ENCODE results near the gene MAST2.

DNA sequence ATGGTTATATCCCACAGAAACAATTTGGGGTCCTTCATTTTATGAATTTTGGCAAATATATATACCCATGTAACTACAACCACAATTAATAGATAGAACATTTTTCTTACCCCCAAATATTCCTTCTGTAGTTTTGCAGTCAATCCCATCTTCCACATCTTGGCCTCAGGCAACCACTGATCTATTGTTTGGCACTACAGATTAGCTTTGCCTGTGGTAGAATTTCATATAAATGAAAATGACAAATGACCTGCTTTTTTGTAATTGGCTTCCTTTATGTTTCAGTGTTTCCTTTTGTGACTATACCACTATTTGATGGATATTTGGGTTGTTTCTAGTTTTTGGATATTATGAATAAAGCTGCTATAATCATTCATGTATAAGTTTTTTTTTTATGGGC, 91.5 kb downstream of the MAST2 start:
- TF ChIP-seq, protein P1, sequence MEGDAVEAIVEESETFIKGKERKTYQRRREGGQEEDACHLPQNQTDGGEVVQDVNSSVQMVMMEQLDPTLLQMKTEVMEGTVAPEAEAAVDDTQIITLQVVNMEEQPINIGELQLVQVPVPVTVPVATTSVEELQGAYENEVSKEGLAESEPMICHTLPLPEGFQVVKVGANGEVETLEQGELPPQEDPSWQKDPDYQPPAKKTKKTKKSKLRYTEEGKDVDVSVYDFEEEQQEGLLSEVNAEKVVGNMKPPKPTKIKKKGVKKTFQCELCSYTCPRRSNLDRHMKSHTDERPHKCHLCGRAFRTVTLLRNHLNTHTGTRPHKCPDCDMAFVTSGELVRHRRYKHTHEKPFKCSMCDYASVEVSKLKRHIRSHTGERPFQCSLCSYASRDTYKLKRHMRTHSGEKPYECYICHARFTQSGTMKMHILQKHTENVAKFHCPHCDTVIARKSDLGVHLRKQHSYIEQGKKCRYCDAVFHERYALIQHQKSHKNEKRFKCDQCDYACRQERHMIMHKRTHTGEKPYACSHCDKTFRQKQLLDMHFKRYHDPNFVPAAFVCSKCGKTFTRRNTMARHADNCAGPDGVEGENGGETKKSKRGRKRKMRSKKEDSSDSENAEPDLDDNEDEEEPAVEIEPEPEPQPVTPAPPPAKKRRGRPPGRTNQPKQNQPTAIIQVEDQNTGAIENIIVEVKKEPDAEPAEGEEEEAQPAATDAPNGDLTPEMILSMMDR (CRISPR knock-in tag; IDR thresholded peaks at IDR 0.05): no peak
- TF ChIP-seq EZH2 (conservative IDR thresholded peaks at IDR 0.05; ENCODE audit: low read depth, low read length): no peak
- no peak for TF ChIP-seq MATR3 (CRISPR knock-in tag; IDR thresholded peaks at IDR 0.05)
- TF ChIP-seq, protein P2, sequence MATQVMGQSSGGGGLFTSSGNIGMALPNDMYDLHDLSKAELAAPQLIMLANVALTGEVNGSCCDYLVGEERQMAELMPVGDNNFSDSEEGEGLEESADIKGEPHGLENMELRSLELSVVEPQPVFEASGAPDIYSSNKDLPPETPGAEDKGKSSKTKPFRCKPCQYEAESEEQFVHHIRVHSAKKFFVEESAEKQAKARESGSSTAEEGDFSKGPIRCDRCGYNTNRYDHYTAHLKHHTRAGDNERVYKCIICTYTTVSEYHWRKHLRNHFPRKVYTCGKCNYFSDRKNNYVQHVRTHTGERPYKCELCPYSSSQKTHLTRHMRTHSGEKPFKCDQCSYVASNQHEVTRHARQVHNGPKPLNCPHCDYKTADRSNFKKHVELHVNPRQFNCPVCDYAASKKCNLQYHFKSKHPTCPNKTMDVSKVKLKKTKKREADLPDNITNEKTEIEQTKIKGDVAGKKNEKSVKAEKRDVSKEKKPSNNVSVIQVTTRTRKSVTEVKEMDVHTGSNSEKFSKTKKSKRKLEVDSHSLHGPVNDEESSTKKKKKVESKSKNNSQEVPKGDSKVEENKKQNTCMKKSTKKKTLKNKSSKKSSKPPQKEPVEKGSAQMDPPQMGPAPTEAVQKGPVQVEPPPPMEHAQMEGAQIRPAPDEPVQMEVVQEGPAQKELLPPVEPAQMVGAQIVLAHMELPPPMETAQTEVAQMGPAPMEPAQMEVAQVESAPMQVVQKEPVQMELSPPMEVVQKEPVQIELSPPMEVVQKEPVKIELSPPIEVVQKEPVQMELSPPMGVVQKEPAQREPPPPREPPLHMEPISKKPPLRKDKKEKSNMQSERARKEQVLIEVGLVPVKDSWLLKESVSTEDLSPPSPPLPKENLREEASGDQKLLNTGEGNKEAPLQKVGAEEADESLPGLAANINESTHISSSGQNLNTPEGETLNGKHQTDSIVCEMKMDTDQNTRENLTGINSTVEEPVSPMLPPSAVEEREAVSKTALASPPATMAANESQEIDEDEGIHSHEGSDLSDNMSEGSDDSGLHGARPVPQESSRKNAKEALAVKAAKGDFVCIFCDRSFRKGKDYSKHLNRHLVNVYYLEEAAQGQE (IDR thresholded peaks at IDR 0.05; ENCODE audit: borderline replicate concordance in 1 of 2, low read depth in 1 of 2, low read length in 2 of 2): no peak
- no peak for TF ChIP-seq STAG1 (CRISPR knock-in tag; IDR thresholded peaks at IDR 0.05)
- TF ChIP-seq NFIC (IDR thresholded peaks at IDR 0.05; ENCODE audit: low read length): no peak
- TF ChIP-seq, protein P3, sequence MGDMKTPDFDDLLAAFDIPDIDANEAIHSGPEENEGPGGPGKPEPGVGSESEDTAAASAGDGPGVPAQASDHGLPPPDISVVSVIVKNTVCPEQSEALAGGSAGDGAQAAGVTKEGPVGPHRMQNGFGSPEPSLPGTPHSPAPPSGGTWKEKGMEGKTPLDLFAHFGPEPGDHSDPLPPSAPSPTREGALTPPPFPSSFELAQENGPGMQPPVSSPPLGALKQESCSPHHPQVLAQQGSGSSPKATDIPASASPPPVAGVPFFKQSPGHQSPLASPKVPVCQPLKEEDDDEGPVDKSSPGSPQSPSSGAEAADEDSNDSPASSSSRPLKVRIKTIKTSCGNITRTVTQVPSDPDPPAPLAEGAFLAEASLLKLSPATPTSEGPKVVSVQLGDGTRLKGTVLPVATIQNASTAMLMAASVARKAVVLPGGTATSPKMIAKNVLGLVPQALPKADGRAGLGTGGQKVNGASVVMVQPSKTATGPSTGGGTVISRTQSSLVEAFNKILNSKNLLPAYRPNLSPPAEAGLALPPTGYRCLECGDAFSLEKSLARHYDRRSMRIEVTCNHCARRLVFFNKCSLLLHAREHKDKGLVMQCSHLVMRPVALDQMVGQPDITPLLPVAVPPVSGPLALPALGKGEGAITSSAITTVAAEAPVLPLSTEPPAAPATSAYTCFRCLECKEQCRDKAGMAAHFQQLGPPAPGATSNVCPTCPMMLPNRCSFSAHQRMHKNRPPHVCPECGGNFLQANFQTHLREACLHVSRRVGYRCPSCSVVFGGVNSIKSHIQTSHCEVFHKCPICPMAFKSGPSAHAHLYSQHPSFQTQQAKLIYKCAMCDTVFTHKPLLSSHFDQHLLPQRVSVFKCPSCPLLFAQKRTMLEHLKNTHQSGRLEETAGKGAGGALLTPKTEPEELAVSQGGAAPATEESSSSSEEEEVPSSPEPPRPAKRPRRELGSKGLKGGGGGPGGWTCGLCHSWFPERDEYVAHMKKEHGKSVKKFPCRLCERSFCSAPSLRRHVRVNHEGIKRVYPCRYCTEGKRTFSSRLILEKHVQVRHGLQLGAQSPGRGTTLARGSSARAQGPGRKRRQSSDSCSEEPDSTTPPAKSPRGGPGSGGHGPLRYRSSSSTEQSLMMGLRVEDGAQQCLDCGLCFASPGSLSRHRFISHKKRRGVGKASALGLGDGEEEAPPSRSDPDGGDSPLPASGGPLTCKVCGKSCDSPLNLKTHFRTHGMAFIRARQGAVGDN (CRISPR knock-in tag; IDR thresholded peaks at IDR 0.05): no peak
- no peak for TF ChIP-seq EP300 (IDR thresholded peaks at IDR 0.05; ENCODE audit: low read depth in 2 of 2, low read length in 2 of 2)
- no peak for TF ChIP-seq EP300 (CRISPR knock-in tag; IDR thresholded peaks at IDR 0.05; ENCODE audit: borderline replicate concordance)
- TF ChIP-seq JUND (CRISPR knock-in tag; IDR thresholded peaks at IDR 0.05): no peak
- no peak for TF ChIP-seq TSC22D2 (CRISPR knock-in tag; IDR thresholded peaks at IDR 0.05; ENCODE audit: borderline replicate concordance)

Measured in HepG2 (cell line).